Chondrocyte (in vitro differentiated cells): ENCODE results near the gene GRM3. TPM values are rescaled to one million over a fixed set of nuclear protein-coding genes. Genes with fewer than 3 reads are reported as not detected.

Source experiments
- DNase-seq: peaks from one replicate; pipeline ENCODE4 v3.0.0; 2021; ENCODE audit warnings: mixed read lengths, low spot score
- H3K27ac Mint-ChIP-seq: one replicate; pipeline ENCODE4 v1.8.0; 2021; ENCODE audit warnings: mild to moderate bottlenecking, moderate library complexity, mixed read lengths; ENCODE audit not compliant: unreplicated experiment
- H3K27me3 Mint-ChIP-seq: 2 replicates; pipeline ENCODE4 v1.8.0; 2021; ENCODE audit warnings: low read depth, mixed read lengths
- H3K36me3 Mint-ChIP-seq: 2 replicates; pipeline ENCODE4 v1.8.0; 2021; ENCODE audit warnings: low read depth, mixed read lengths
- H3K4me1 Mint-ChIP-seq: 2 replicates; pipeline ENCODE4 v1.8.0; 2021; ENCODE audit warnings: low read depth, mild to moderate bottlenecking, mixed read lengths
- H3K4me3 Mint-ChIP-seq: one replicate; pipeline ENCODE4 v1.8.0; 2021; ENCODE audit warnings: mild to moderate bottlenecking, moderate library complexity, mixed read lengths; ENCODE audit not compliant: unreplicated experiment
- H3K9me3 Mint-ChIP-seq: 2 replicates; pipeline ENCODE4 v1.8.0; 2021; ENCODE audit warnings: low read depth, mixed read lengths
- CTCF ChIP-seq: fragments of 200-600 bp; sonication (generic); IDR thresholded peaks from 2 replicates; pipeline ENCODE4 v1.5.0; 2021; ENCODE audit warnings: antibody characterized with exemption, mild to moderate bottlenecking, moderate library complexity
- total RNA-seq: library from RNA; stranded (reverse); gene quantifications from 3 replicates; pipeline ENCODE4 v1.2.1, GENCODE V29; 2021

GRM3 gene
- total RNA-seq, 1 donor from 2014 or later, result not detected

GRCh38 chr7:86784765-86785164 is 141.1 kb downstream of the GRM3 start:
- no peaks in the 10 kb centered on the region for H3K27me3 Mint-ChIP-seq
- no peaks in the 10 kb centered on the region for H3K36me3 Mint-ChIP-seq
- no peak for TF ChIP-seq CTCF
- no peak overlapping the region for H3K27ac Mint-ChIP-seq
- DNase-seq, result no peak
- no peaks in the 10 kb centered on the region for H3K9me3 Mint-ChIP-seq
- no peaks in the 10 kb centered on the region for H3K4me1 Mint-ChIP-seq
- no peak overlapping the region for H3K4me3 Mint-ChIP-seq

- Mint-ChIP-seq H3K4me3 (no peak overlapping the region), H3K36me3 (no peaks in the 10 kb centered on the region), H3K27me3 (peaks cover 5% of the 10 kb centered on the region), H3K9me3 (no peaks in the 10 kb centered on the region), H3K4me1 (no peaks in the 10 kb centered on the region), H3K27ac (no peak overlapping the region)
- no peak for TF ChIP-seq CTCF
- DNase-seq, result no peak
Observed at GRCh38 chr7:86785641-86786040, 141.9 kb downstream of the GRM3 start.

GRCh38 chr7:86786376-86786775 is 142.7 kb downstream of the GRM3 start:
- Mint-ChIP-seq H3K36me3 (no peaks in the 10 kb centered on the region), H3K4me3 (no peak overlapping the region), H3K4me1 (no peaks in the 10 kb centered on the region), H3K9me3 (no peaks in the 10 kb centered on the region), H3K27ac (no peak overlapping the region), H3K27me3 (peaks cover 7% of the 10 kb centered on the region)
- DNase-seq, result peak; percentile 75
- TF ChIP-seq CTCF, result no peak

GRCh38 chr7:86788948-86789347 is 145.2 kb downstream of the GRM3 start:
- Mint-ChIP-seq H3K27me3 (peaks cover 7% of the 10 kb centered on the region), H3K9me3 (no peaks in the 10 kb centered on the region), H3K4me1 (no peaks in the 10 kb centered on the region), H3K4me3 (no peak overlapping the region), H3K27ac (no peak overlapping the region), H3K36me3 (no peaks in the 10 kb centered on the region)
- TF ChIP-seq CTCF, result no peak
- no peak for DNase-seq

- no peak for TF ChIP-seq CTCF
- H3K9me3 Mint-ChIP-seq, result no peaks in the 10 kb centered on the region
- no peak for DNase-seq
- H3K4me3 Mint-ChIP-seq, result no peak overlapping the region
- H3K36me3 Mint-ChIP-seq, result no peaks in the 10 kb centered on the region
- no peaks in the 10 kb centered on the region for H3K4me1 Mint-ChIP-seq
- no peak overlapping the region for H3K27ac Mint-ChIP-seq
- peaks cover 7% of the 10 kb centered on the region for H3K27me3 Mint-ChIP-seq
Observed at GRCh38 chr7:86790383-86790782, 146.7 kb downstream of the GRM3 start.
